Esophagus muscularis mucosa (tissue), 4 donors: ENCODE results near the gene CCDC87.

Experiments
- EP300 ChIP-seq: sonication (generic); formaldehyde crosslinking; IDR thresholded peaks from one replicate; pipeline ENCODE4 v1.6.1; 2017; ENCODE audit warnings: antibody characterized with exemption
- POLR2A ChIP-seq: fragments of 450-650 bp; IDR thresholded peaks from one replicate; pipeline ENCODE4 v1.6.1; 2017; ENCODE audit warnings: antibody characterized with exemption, moderate library complexity, mild to moderate bottlenecking, low read depth
- POLR2AphosphoS5 ChIP-seq, 2 donors: sonication (generic); formaldehyde crosslinking; IDR thresholded peaks; one replicate each; pipeline ENCODE4 v1.6.1; 2017; ENCODE audit warnings: antibody characterized with exemption in 2 of 2
- TF ChIP-seq, protein P1 (sequence below), 3 experiments: fragments of 200-600 bp in 2 of 3; fragments of 450-650 bp in 1 of 3; sonication (generic) in 2 of 3; IDR thresholded peaks; one replicate each; pipeline ENCODE4 v1.5.1; 2017 to 2019; ENCODE audit warnings: antibody characterized with exemption in 3 of 3, mild to moderate bottlenecking in 2 of 3, moderate library complexity in 1 of 3

DNA sequence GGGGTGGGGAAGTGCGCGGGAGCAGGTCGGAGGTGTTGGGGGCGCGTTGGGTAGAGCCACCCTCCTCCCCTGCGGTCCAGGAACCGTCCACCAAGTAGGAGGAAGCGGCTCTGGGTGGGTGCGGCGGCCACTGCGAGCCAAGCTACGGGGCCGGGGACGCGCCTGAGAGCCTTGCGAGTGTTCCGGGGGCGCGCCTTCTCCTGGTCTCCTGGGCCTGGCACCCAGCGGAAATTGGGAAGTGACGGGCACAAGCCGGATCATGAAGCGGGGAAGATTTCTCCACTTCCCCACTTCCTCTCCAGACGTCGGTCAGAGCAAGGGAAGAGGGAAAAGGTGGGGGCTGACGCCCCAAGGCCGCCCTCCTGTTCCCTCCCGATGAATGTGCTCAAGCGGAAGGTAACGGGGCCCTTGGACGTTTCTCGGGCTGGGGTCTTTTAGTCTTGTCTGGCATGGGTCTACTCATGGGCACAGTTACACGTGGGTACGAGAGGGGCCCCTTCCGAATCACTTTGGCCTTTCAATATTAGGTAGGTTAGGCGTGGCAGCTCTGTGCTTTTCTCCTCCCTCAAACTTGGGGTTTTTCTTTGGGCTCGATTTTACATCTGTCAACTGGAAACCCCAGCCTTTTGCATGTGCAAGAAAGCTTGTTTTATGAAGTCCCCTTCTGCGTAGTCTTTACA is 24.4 kb upstream of the CCDC87 start:
- TF ChIP-seq, protein P1, sequence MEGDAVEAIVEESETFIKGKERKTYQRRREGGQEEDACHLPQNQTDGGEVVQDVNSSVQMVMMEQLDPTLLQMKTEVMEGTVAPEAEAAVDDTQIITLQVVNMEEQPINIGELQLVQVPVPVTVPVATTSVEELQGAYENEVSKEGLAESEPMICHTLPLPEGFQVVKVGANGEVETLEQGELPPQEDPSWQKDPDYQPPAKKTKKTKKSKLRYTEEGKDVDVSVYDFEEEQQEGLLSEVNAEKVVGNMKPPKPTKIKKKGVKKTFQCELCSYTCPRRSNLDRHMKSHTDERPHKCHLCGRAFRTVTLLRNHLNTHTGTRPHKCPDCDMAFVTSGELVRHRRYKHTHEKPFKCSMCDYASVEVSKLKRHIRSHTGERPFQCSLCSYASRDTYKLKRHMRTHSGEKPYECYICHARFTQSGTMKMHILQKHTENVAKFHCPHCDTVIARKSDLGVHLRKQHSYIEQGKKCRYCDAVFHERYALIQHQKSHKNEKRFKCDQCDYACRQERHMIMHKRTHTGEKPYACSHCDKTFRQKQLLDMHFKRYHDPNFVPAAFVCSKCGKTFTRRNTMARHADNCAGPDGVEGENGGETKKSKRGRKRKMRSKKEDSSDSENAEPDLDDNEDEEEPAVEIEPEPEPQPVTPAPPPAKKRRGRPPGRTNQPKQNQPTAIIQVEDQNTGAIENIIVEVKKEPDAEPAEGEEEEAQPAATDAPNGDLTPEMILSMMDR (IDR thresholded peaks at IDR 0.05): no peak
- no peak for TF ChIP-seq POLR2AphosphoS5 (IDR thresholded peaks at IDR 0.05)
- TF ChIP-seq POLR2A: no peak
- TF ChIP-seq EP300: no peak
